Head of caudate nucleus (tissue), 42 donors: ENCODE measurements around the gene UBP1.
"Not testable (repeated sequence)": the region's sequence is repeated elsewhere in the genome, so short reads cannot be mapped to it uniquely, and the experiment has no call there.

Experiments
- DNase-seq, 42 donors: peaks; one replicate each; pipeline versions ENCODE4 v3.0.0 to v3.0.0-alpha.2; 2020 to 2021; ENCODE audit warnings: mixed read lengths in 7 of 42
- intact Hi-C: fragments of 100-400 bp; cut with DNase I; formaldehyde crosslinking; loops from one replicate; pipeline ENCODE4 v1.15.0; 2022

Gene UBP1

GRCh38 chr3:33363113-33363800, 76.9 kb downstream of the UBP1 start:
- intact Hi-C loops: no loop called here
- no peak for DNase-seq

GRCh38 chr3:33360136-33360825, 79.9 kb downstream of the UBP1 start:
- no peak for DNase-seq
- intact Hi-C loops: no loop called here

- intact Hi-C loops: no loop called here
- no peak for DNase-seq
Observed at GRCh38 chr3:33358172-33358781, 81.9 kb downstream of the UBP1 start.

- DNase-seq: no peak
- intact Hi-C loops: no loop called here
Observed at GRCh38 chr3:33355611-33356010, 84.6 kb downstream of the UBP1 start.

GRCh38 chr3:33339758-33340157, 100.4 kb downstream of the UBP1 start:
- DNase-seq: no peak
- intact Hi-C loops: no loop called here

- DNase-seq, intact Hi-C loops: not testable (repeated sequence)
Observed at GRCh38 chr3:33338936-33339465, 101.2 kb downstream of the UBP1 start.
